CD4-positive, alpha-beta T cell (primary cell): ENCODE results near the gene KCNMA1. TPM values are rescaled to one million over a fixed set of nuclear protein-coding genes. Genes with fewer than 3 reads are reported as not detected.

ENCODE experiments used
- ATAC-seq: fragments of 200-7000 bp; cut with Tn5 transposase; one replicate; pipeline ENCODE4 v1.10.0; 2022; ENCODE audit warnings: mild to moderate bottlenecking; ENCODE audit not compliant: poor library complexity
- CTCF ChIA-PET: fragments of 350-600 bp; sonication (Branson Sonifier 250); formaldehyde crosslinking; loops from one replicate; lab custom pipeline; 2021; ENCODE audit warnings: antibody characterized with exemption, inconsistent platforms; lab: Charles Lee
- POLR2A ChIA-PET: fragments of 350-600 bp; sonication (Branson Sonifier 250); formaldehyde crosslinking; loops from one replicate; lab custom pipeline; 2021; ENCODE audit warnings: antibody characterized with exemption, inconsistent platforms; lab: Charles Lee
- DNase-seq, 14 experiments: peaks; one replicate each; pipeline ENCODE4 v3.0.0-alpha.2; 2013 to 2020; ENCODE audit warnings: mixed read lengths in 2 of 14
- H3K27ac ChIP-seq, 2 donors: one replicate each; pipeline versions ENCODE4 v1.5.1 to v1.7.0; 2013; ENCODE audit warnings: low read length in 2 of 2, low read depth in 1 of 2, mild to moderate bottlenecking in 1 of 2
- H3K27me3 ChIP-seq, 2 experiments: 1 replicate in 1 of 2; 2 replicates in 1 of 2; pipeline versions ENCODE4 v1.6.1 to v1.7.0; 2013; ENCODE audit warnings: low read length in 2 of 2, control low read depth in 1 of 2, mild to moderate bottlenecking in 1 of 2, moderate library complexity in 1 of 2; ENCODE audit not compliant: insufficient read depth in 2 of 2, control insufficient read depth in 1 of 2
- H3K36me3 ChIP-seq: one replicate; pipeline ENCODE4 v1.6.1; 2013; ENCODE audit warnings: low read length, control low read depth; ENCODE audit not compliant: insufficient read depth
- H3K4me1 ChIP-seq: one replicate; pipeline ENCODE4 v1.6.1; 2013; ENCODE audit warnings: low read length, control low read depth; ENCODE audit not compliant: insufficient read depth
- H3K4me3 ChIP-seq: one replicate; pipeline ENCODE4 v1.5.1; 2013; ENCODE audit warnings: mild to moderate bottlenecking, low read length, moderate library complexity
- H3K9me3 ChIP-seq, 2 experiments: 1 replicate in 1 of 2; 2 replicates in 1 of 2; pipeline versions ENCODE4 v1.6.1 to v1.7.0; 2013; ENCODE audit warnings: low read length in 2 of 2, mild to moderate bottlenecking in 2 of 2, control low read depth in 1 of 2, moderate library complexity in 1 of 2; ENCODE audit not compliant: control insufficient read depth in 1 of 2, insufficient read depth in 1 of 2
- H3K27ac Mint-ChIP-seq: one replicate; pipeline ENCODE4 v1.8.0; 2020; ENCODE audit warnings: mixed read lengths
- H3K27me3 Mint-ChIP-seq: one replicate; pipeline ENCODE4 v1.8.0; 2021; ENCODE audit warnings: mixed read lengths
- H3K36me3 Mint-ChIP-seq: one replicate; pipeline ENCODE4 v1.8.0; 2021; ENCODE audit warnings: low read depth, mixed read lengths
- H3K4me1 Mint-ChIP-seq: one replicate; pipeline ENCODE4 v1.8.0; 2021; ENCODE audit warnings: low read depth, mixed read lengths
- H3K4me3 Mint-ChIP-seq: one replicate; pipeline ENCODE4 v1.8.0; 2020; ENCODE audit warnings: mild to moderate bottlenecking, mixed read lengths
- H3K9me3 Mint-ChIP-seq: one replicate; pipeline ENCODE4 v1.8.0; 2020; ENCODE audit warnings: mixed read lengths
- intact Hi-C, 2 experiments: fragments of 100-400 bp; cut with DNase I in 1 of 2; cut with micrococcal nuclease in 1 of 2; formaldehyde crosslinking; loops; one replicate each; pipeline versions ENCODE4 v1.15.1 to v1.9.0; 2023 to 2025; cut with DNase I, micrococcal nuclease
- total RNA-seq, 174 experiments: library from RNA in 2 of 174; stranded (reverse) in 2 of 174; gene quantifications; one replicate each; pipeline ENCODE4 v1.2.3 and lab custom pipeline; 2021 to 2026
- TF ChIP-seq, protein P1 (sequence below): fragments of 200-600 bp; IDR thresholded peaks from one replicate; pipeline ENCODE4 v1.8.0; 2022; ENCODE audit warnings: antibody characterized with exemption, mild to moderate bottlenecking

The KCNMA1 gene
- total RNA-seq, 2 experiments from 2014 or later: not detected

DNA sequence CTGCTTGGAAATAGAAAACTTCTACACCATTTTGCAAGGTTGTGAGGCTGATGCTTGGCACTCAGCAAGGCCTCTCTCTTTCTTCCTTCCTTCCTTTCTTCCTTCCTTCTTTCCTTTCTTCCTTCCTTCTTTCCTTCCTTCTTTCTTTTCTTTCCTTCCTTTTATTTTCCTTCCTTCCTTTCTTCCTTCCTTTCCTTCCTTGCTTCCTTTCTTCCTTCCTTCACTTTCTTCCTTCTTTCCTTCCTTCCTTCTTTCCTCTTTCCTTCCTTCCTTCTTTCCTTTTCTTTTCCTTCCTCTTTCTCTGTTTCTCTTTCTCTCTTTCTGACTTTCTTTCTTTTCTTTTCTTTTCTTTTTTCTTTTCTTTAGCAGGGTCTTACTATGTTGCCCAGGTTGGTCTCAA, 460.4 kb downstream of the KCNMA1 start:
- H3K27ac ChIP-seq: no peak overlapping the region
- intact Hi-C loops: no loop called here
- ChIA-PET POLR2A (no interaction called here), CTCF (no interaction called here)
- no peaks in the 10 kb centered on the region for H3K36me3 Mint-ChIP-seq
- no peak for ATAC-seq
- DNase-seq: no peak
- no peaks in the 10 kb centered on the region for H3K4me1 ChIP-seq
- H3K4me3 Mint-ChIP-seq: no peak overlapping the region
- H3K27me3 ChIP-seq: no peaks in the 10 kb centered on the region
- TF ChIP-seq, protein P1, sequence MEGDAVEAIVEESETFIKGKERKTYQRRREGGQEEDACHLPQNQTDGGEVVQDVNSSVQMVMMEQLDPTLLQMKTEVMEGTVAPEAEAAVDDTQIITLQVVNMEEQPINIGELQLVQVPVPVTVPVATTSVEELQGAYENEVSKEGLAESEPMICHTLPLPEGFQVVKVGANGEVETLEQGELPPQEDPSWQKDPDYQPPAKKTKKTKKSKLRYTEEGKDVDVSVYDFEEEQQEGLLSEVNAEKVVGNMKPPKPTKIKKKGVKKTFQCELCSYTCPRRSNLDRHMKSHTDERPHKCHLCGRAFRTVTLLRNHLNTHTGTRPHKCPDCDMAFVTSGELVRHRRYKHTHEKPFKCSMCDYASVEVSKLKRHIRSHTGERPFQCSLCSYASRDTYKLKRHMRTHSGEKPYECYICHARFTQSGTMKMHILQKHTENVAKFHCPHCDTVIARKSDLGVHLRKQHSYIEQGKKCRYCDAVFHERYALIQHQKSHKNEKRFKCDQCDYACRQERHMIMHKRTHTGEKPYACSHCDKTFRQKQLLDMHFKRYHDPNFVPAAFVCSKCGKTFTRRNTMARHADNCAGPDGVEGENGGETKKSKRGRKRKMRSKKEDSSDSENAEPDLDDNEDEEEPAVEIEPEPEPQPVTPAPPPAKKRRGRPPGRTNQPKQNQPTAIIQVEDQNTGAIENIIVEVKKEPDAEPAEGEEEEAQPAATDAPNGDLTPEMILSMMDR: no peak
- no peaks in the 10 kb centered on the region for H3K9me3 ChIP-seq
- H3K4me1 Mint-ChIP-seq: no peaks in the 10 kb centered on the region
- no peak overlapping the region for H3K27ac Mint-ChIP-seq
- H3K27me3 Mint-ChIP-seq: peaks cover 42% of the 10 kb centered on the region
- no peaks in the 10 kb centered on the region for H3K9me3 Mint-ChIP-seq
- no peaks in the 10 kb centered on the region for H3K36me3 ChIP-seq
- H3K4me3 ChIP-seq: no peak overlapping the region

- CTCF ChIA-PET: no interaction called here
- intact Hi-C loops: no loop called here
- H3K27me3 Mint-ChIP-seq: peaks cover 42% of the 10 kb centered on the region
- no peaks in the 10 kb centered on the region for H3K36me3 Mint-ChIP-seq
- Histone ChIP-seq H3K27ac (no peak overlapping the region), H3K36me3 (no peaks in the 10 kb centered on the region), H3K4me1 (no peaks in the 10 kb centered on the region), H3K4me3 (no peak overlapping the region), H3K9me3 (no peaks in the 10 kb centered on the region), H3K27me3 (no peaks in the 10 kb centered on the region)
- TF ChIP-seq, protein P1: no peak
- no peak overlapping the region for H3K27ac Mint-ChIP-seq
- POLR2A ChIA-PET: no interaction called here
- ATAC-seq (no peak), DNase-seq (no peak)
- H3K4me1 Mint-ChIP-seq: no peaks in the 10 kb centered on the region
- no peak overlapping the region for H3K4me3 Mint-ChIP-seq
- H3K9me3 Mint-ChIP-seq: no peaks in the 10 kb centered on the region
Measured at GRCh38 chr10:77176232-77176631, 461.4 kb downstream of the KCNMA1 start.

- no peak overlapping the region for H3K27ac Mint-ChIP-seq
- Histone ChIP-seq H3K27me3 (no peaks in the 10 kb centered on the region), H3K27ac (no peak overlapping the region), H3K4me1 (no peaks in the 10 kb centered on the region), H3K4me3 (no peak overlapping the region), H3K9me3 (no peaks in the 10 kb centered on the region), H3K36me3 (no peaks in the 10 kb centered on the region)
- H3K9me3 Mint-ChIP-seq: no peaks in the 10 kb centered on the region
- H3K36me3 Mint-ChIP-seq: no peaks in the 10 kb centered on the region
- DNase-seq: no peak
- H3K4me1 Mint-ChIP-seq: no peaks in the 10 kb centered on the region
- TF ChIP-seq, protein P1: no peak
- intact Hi-C loops: no loop called here
- ATAC-seq: no peak
- ChIA-PET POLR2A (no interaction called here), CTCF (no interaction called here)
- H3K4me3 Mint-ChIP-seq: no peak overlapping the region
- peaks cover 42% of the 10 kb centered on the region for H3K27me3 Mint-ChIP-seq
Measured at GRCh38 chr10:77175631-77176222, 461.9 kb downstream of the KCNMA1 start.
